Ishikawa (cell line): ENCODE measurements around the gene NDUFA7.

Experiments used
- CEBPB ChIP-seq: IDR thresholded peaks from 2 replicates; pipeline ENCODE4 v1.6.1; 2012
- CREB1 ChIP-seq: IDR thresholded peaks from 2 replicates; pipeline ENCODE4 v1.6.1; 2012; ENCODE audit warnings: low read depth
- EGR1 ChIP-seq: IDR thresholded peaks from 2 replicates; pipeline ENCODE4 v1.6.1; 2012
- EP300 ChIP-seq: IDR thresholded peaks from 2 replicates; pipeline ENCODE4 v1.6.1; 2012; ENCODE audit warnings: borderline replicate concordance
- FOXM1 ChIP-seq: IDR thresholded peaks from 2 replicates; pipeline ENCODE4 v1.6.1; 2012; ENCODE audit warnings: low read depth, borderline replicate concordance
- MAX ChIP-seq: IDR thresholded peaks from 2 replicates; pipeline ENCODE4 v1.6.1; 2012
- NFIC ChIP-seq: IDR thresholded peaks from 2 replicates; pipeline ENCODE4 v1.6.1; 2012
- RAD21 ChIP-seq: IDR thresholded peaks from 2 replicates; pipeline ENCODE4 v1.6.1; 2012; ENCODE audit warnings: low read depth
- REST ChIP-seq: IDR thresholded peaks from 2 replicates; pipeline ENCODE4 v1.6.1; 2012; ENCODE audit warnings: low read depth, mild to moderate bottlenecking
- TAF1 ChIP-seq: IDR thresholded peaks from 2 replicates; pipeline ENCODE4 v1.6.1; 2012; ENCODE audit warnings: low read depth, mild to moderate bottlenecking
- TCF12 ChIP-seq: IDR thresholded peaks from 2 replicates; pipeline ENCODE4 v1.6.1; 2012; ENCODE audit warnings: low read depth
- TEAD4 ChIP-seq: IDR thresholded peaks from 2 replicates; pipeline ENCODE4 v1.6.1; 2012
- USF1 ChIP-seq: IDR thresholded peaks from 2 replicates; pipeline ENCODE4 v1.6.1; 2012
- YY1 ChIP-seq: IDR thresholded peaks from 2 replicates; pipeline ENCODE4 v1.6.1; 2012; ENCODE audit warnings: low read depth
- ZBTB7A ChIP-seq: IDR thresholded peaks from 2 replicates; pipeline ENCODE4 v1.6.1; 2012; ENCODE audit warnings: low read depth

The NDUFA7 gene

GRCh38 chr19:8307965-8308866, 13.0 kb downstream of the NDUFA7 start, which contains the start of gene CD320:
TSS of gene CD320 (minus strand) at chr19:8308358. CDS start at chr19:8308290, 68 bp downstream.
- TF ChIP-seq EGR1 (no peak), MAX (peak; percentile 99), EP300 (0 out of 2 replicates have a peak, but pooled peaks have one; percentile 12), CEBPB (no peak), TAF1 (peak; percentile 59; the same call in 1 of the 2 replicates), TEAD4 (0 out of 2 replicates have a peak, but pooled peaks have one; percentile 24), YY1 (peak; percentile 41; the same call in 1 of the 2 replicates), ZBTB7A (no peak), TCF12 (peak; percentile 23; the same call in 1 of the 2 replicates), NFIC (no peak; the same call in 1 of the 2 replicates), CREB1 (no peak; the same call in 1 of the 2 replicates), RAD21 (no peak), FOXM1 (no peak), USF1 (peak; percentile 89)

- TF ChIP-seq CREB1: no peak
These were observed 13.7 kb downstream of the NDUFA7 start for GRCh38 chr19:8307400-8307964.

- no peak for TF ChIP-seq TAF1
- no peak for TF ChIP-seq ZBTB7A
- TF ChIP-seq TCF12: no peak
- no peak for TF ChIP-seq REST
- TF ChIP-seq EGR1: no peak
These were observed 14.7 kb downstream of the NDUFA7 start for GRCh38 chr19:8306235-8307054.

- TF ChIP-seq ZBTB7A: no peak
- no peak for TF ChIP-seq TEAD4
- TF ChIP-seq EGR1: no peak
- no peak for TF ChIP-seq MAX
- TF ChIP-seq FOXM1: no peak
- TF ChIP-seq TAF1: no peak
These were observed 15.4 kb downstream of the NDUFA7 start for GRCh38 chr19:8305798-8306197.

GRCh38 chr19:8304841-8305621, 16.1 kb downstream of the NDUFA7 start:
- no peak for TF ChIP-seq MAX
- no peak for TF ChIP-seq FOXM1
- no peak for TF ChIP-seq REST
- TF ChIP-seq CEBPB: no peak
- no peak for TF ChIP-seq TEAD4
- TF ChIP-seq NFIC: no peak
- TF ChIP-seq TAF1: no peak
- no peak for TF ChIP-seq EP300
- TF ChIP-seq USF1: no peak
- TF ChIP-seq CREB1: no peak
- TF ChIP-seq YY1: no peak
- TF ChIP-seq ZBTB7A: no peak
- TF ChIP-seq RAD21: no peak
- TF ChIP-seq EGR1: no peak
- TF ChIP-seq TCF12: no peak
